Mesenteric fat pad (tissue), 1 donor: ENCODE results near the gene CERT1. TPM values are rescaled to one million over a fixed set of nuclear protein-coding genes. Genes with fewer than 3 reads are reported as not detected.

Source experiments
- DNase-seq: peaks from one replicate; pipeline ENCODE4 v3.0.0-alpha.2; 2020; ENCODE audit warnings: low spot score
- total RNA-seq: library from RNA; stranded (reverse); fragmentation: NEBNext Ultra II Directional; extraction: Animal tissue kit (Norgen Biotek cat#: 25700); gene quantifications from one replicate; pipeline ENCODE4 v1.2.1, GENCODE V29; 2021
- donor health status: DM: yes; HTN: yes; CAD: no.

CERT1 gene
- total RNA-seq, 1 donor from 2014 or later: 83.0 TPM

GRCh38 chr5:75412111-75412990, 99.1 kb downstream of the CERT1 start:
- no peak for DNase-seq

- no peak for DNase-seq
Observed at GRCh38 chr5:75405296-75405695, 106.1 kb downstream of the CERT1 start.

- no peak for DNase-seq
Observed at GRCh38 chr5:75395277-75395676, 116.2 kb downstream of the CERT1 start.

- no peak for DNase-seq
Observed at GRCh38 chr5:75389430-75389829, 122.0 kb downstream of the CERT1 start.

GRCh38 chr5:75387806-75388205, 123.6 kb downstream of the CERT1 start:
- no peak for DNase-seq

- no peak for DNase-seq
Observed at GRCh38 chr5:75384218-75384617, 127.2 kb downstream of the CERT1 start.

- DNase-seq: no peak
Observed at GRCh38 chr5:75381456-75381855, 130.0 kb downstream of the CERT1 start.

- no peak for DNase-seq
Observed at GRCh38 chr5:75380099-75380498, 131.3 kb downstream of the CERT1 start.

GRCh38 chr5:75375414-75375813, 136.0 kb downstream of the CERT1 start:
- no peak for DNase-seq

GRCh38 chr5:75374394-75374814, 137.0 kb downstream of the CERT1 start:
- DNase-seq: no peak

GRCh38 chr5:75373862-75374261, 137.6 kb downstream of the CERT1 start:
- DNase-seq: no peak

- no peak for DNase-seq
Observed at GRCh38 chr5:75368391-75368790, 143.0 kb downstream of the CERT1 start.

- DNase-seq: no peak
Observed at GRCh38 chr5:75367401-75367800, 144.0 kb downstream of the CERT1 start.

- no peak for DNase-seq
Observed at GRCh38 chr5:75366787-75367186, 144.6 kb downstream of the CERT1 start.

GRCh38 chr5:75365740-75366139, 145.7 kb downstream of the CERT1 start:
- no peak for DNase-seq

GRCh38 chr5:75364571-75365280, 146.7 kb downstream of the CERT1 start:
- no peak for DNase-seq

- no peak for DNase-seq
Observed at GRCh38 chr5:75363726-75364495, 147.5 kb downstream of the CERT1 start.

- DNase-seq: no peak
Observed at GRCh38 chr5:75363111-75363510, 148.3 kb downstream of the CERT1 start.

- no peak for DNase-seq
Observed at GRCh38 chr5:75362474-75362975, 148.9 kb downstream of the CERT1 start.

- DNase-seq: no peak
Observed at GRCh38 chr5:75361310-75361709, 150.1 kb downstream of the CERT1 start.

GRCh38 chr5:75358117-75358516, 153.3 kb downstream of the CERT1 start:
- no peak for DNase-seq

GRCh38 chr5:75356719-75357118, 154.7 kb downstream of the CERT1 start:
- no peak for DNase-seq
